Heart left ventricle (tissue), 16 donors: ENCODE results near the gene HAUS2. TPM values are rescaled to one million over a fixed set of nuclear protein-coding genes. Genes with fewer than 3 reads are reported as not detected.

ENCODE experiments used
- ATAC-seq, 4 donors: fragments of 200-7000 bp; cut with Tn5 transposase; one replicate each; pipeline ENCODE4 v1.9.1; 2020 to 2022; ENCODE audit warnings: moderate library complexity in 4 of 4, mild to moderate bottlenecking in 3 of 4, moderate number of reproducible peaks in 1 of 4
- DNase-seq, 5 donors: peaks; one replicate each; pipeline ENCODE4 v3.0.0-alpha.2; 2020
- H3K27ac ChIP-seq, 12 donors: fragments of 200-600 bp; sonication (generic) in 4 of 12; one replicate each; pipeline versions ENCODE4 v1.5.0 to v1.8.0; 2016 to 2022; ENCODE audit warnings: mild to moderate bottlenecking in 2 of 12
- H3K27me3 ChIP-seq, 9 donors: fragments of 200-600 bp; sonication (generic) in 2 of 9; one replicate each; pipeline versions ENCODE4 v1.5.1 to v1.8.0; 2016 to 2022; ENCODE audit warnings: mild to moderate bottlenecking in 3 of 9
- H3K36me3 ChIP-seq, 9 donors: fragments of 200-600 bp; sonication (generic) in 2 of 9; one replicate each; pipeline versions ENCODE4 v1.5.0 to v1.8.0; 2018 to 2022; ENCODE audit warnings: mild to moderate bottlenecking in 2 of 9
- H3K4me1 ChIP-seq, 12 donors: fragments of 200-600 bp; sonication (generic) in 4 of 12; one replicate each; pipeline versions ENCODE4 v1.5.0 to v1.8.0; 2016 to 2022; ENCODE audit warnings: mild to moderate bottlenecking in 3 of 12
- H3K4me3 ChIP-seq, 12 donors: fragments of 200-600 bp; sonication (generic) in 4 of 12; one replicate each; pipeline versions ENCODE4 v1.5.0 to v1.8.0; 2017 to 2022; ENCODE audit warnings: mild to moderate bottlenecking in 9 of 12, moderate library complexity in 4 of 12
- H3K9me3 ChIP-seq, 12 donors: fragments of 200-600 bp; sonication (generic) in 4 of 12; one replicate each; pipeline versions ENCODE4 v1.5.0 to v1.8.0; 2016 to 2022; ENCODE audit warnings: mild to moderate bottlenecking in 1 of 12
- POLR2A ChIP-seq, 2 donors: fragments of 450-650 bp; IDR thresholded peaks; one replicate each; pipeline ENCODE4 v1.6.1; 2017; ENCODE audit warnings: antibody characterized with exemption in 2 of 2, mild to moderate bottlenecking in 2 of 2, moderate library complexity in 2 of 2
- WGBS, 4 donors: extraction: QIAGEN DNeasy Blood & Tissue Kit in 2 of 4; methylation state at CpG; one replicate each; pipeline versions ENCODE4 v1.1.5 to v1.1.7; 2013 to 2018; 5-methylcytosine and 5-hydroxymethylcytosine counted together
- intact Hi-C, 10 donors: fragments of 100-400 bp; cut with DNase I; formaldehyde crosslinking; loops; one replicate each; pipeline versions ENCODE4 v1.11.1 to v1.14.2; 2022
- polyA plus RNA-seq, 2 donors: library from polyadenylated mRNA; stranded (reverse); fragments of 200-250 nt; gene quantifications; one replicate each; pipeline ENCODE4 v1.2.3, GENCODE V29; 2013
- total RNA-seq, 9 donors: library from RNA; depleted of rRNA in 2 of 9; stranded (reverse); fragments of >200 nt in 2 of 9; fragmentation: NEBNext Ultra II Directional in 3 of 9; extraction: Animal tissue kit (Norgen Biotek cat#: 25700) in 3 of 9; gene quantifications; one replicate each; pipeline versions ENCODE4 v1.1.0 to v1.2.4, GENCODE V29; 2016 to 2023
- TF ChIP-seq, protein P1 (sequence below), 12 donors: fragments of 200-600 bp; sonication (generic) in 4 of 12; IDR thresholded peaks; one replicate each; pipeline versions ENCODE4 v1.5.0 to v1.8.0; 2018 to 2022; ENCODE audit warnings: antibody characterized with exemption in 12 of 12, mild to moderate bottlenecking in 5 of 12
- donor health status: ischemic (EF 13 %, LVEDD 7.1; RV severe dilation, severe dysfunction).
- donor health status: healthy with polysubstance abuse.
- donor health status: DM: no; HTN: yes; CAD: no.
- donor health status: DM: no; HTN: no; CAD: no.
- donor health status: ischemic (EF 25% LVEDD 6.9; RV normal size, moderate dysfunction).
- donor health status: ischemic (EF 25% LVEDD 5.7; RV mildly dilated, moderate dysfunction).
- donor health status: healthy.
- donor health status: DM: yes; HTN: yes; CAD: no.
- donor health status: ischemic (EF 35%, LVEDD 5.7; RV mildly dilated, moderate dysfunction).
- donor health status: nonischemic (EF 11% LVEDD 7.7; RV severe dilation, severe dysfunction).
- donor health status: DM: yes; HTN: yes; CAD: no.
- donor health status: PGD.
- donor health status: ischemic (EF 29% LVEDD 5.4; RV normal size, mild dysfunction).
- donor health status: nonischemic (EF 23%, LVEDD 6.1; RV moderate dilation, normal function).

Gene HAUS2
- total and polyA plus RNA-seq, 11 donors = 8.6 to 27.8 (median 13.7) TPM

- ATAC-seq (peak; percentile 96 to 98 (median 97)), DNase-seq (peak; percentile 98 to 99 (median 99))
- TF ChIP-seq POLR2A (IDR thresholded peaks at IDR 0.05) = peak in 1 of 2 donors; percentile 80
- TF ChIP-seq, protein P1, sequence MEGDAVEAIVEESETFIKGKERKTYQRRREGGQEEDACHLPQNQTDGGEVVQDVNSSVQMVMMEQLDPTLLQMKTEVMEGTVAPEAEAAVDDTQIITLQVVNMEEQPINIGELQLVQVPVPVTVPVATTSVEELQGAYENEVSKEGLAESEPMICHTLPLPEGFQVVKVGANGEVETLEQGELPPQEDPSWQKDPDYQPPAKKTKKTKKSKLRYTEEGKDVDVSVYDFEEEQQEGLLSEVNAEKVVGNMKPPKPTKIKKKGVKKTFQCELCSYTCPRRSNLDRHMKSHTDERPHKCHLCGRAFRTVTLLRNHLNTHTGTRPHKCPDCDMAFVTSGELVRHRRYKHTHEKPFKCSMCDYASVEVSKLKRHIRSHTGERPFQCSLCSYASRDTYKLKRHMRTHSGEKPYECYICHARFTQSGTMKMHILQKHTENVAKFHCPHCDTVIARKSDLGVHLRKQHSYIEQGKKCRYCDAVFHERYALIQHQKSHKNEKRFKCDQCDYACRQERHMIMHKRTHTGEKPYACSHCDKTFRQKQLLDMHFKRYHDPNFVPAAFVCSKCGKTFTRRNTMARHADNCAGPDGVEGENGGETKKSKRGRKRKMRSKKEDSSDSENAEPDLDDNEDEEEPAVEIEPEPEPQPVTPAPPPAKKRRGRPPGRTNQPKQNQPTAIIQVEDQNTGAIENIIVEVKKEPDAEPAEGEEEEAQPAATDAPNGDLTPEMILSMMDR (IDR thresholded peaks at IDR 0.05) = peak in 2 of 12 donors; percentile 5 to 37
- WGBS, 4 donors = 0 to 2% (median 1%) methylated on average over 39 to 95 of the region's 95 CpGs
- H3K27me3 ChIP-seq = no peaks in the 10 kb centered on the region
- H3K4me1 ChIP-seq = peaks cover 0 to 50% (median 26%) of the 10 kb centered on the region in 12 donors
- no peaks in the 10 kb centered on the region for H3K36me3 ChIP-seq
- H3K9me3 ChIP-seq = no peaks in the 10 kb centered on the region
- H3K27ac ChIP-seq = peak within 1 kb of the TSS; percentile 83 to 96 (median 90)
- peak within 1 kb of the TSS; percentile 63 to 98 (median 86) for H3K4me3 ChIP-seq
- intact Hi-C loops = loop anchor here in 5 of 10 donors (5.0 to 10.0 kb wide), 5 partner anchors 69 to 303 kb away; partner anchors contain the start of genes GANC (in 1 of the 5) and TMEM87A (in 1 of the 5)
Measured at GRCh38 chr15:42575188-42576039, 26.8 kb downstream of the HAUS2 start, which contains the start of gene STARD9. Gene STARD9, plus strand, starts transcription at chr15:42575606. Its CDS starts 110 bp downstream, at chr15:42575716.

DNA sequence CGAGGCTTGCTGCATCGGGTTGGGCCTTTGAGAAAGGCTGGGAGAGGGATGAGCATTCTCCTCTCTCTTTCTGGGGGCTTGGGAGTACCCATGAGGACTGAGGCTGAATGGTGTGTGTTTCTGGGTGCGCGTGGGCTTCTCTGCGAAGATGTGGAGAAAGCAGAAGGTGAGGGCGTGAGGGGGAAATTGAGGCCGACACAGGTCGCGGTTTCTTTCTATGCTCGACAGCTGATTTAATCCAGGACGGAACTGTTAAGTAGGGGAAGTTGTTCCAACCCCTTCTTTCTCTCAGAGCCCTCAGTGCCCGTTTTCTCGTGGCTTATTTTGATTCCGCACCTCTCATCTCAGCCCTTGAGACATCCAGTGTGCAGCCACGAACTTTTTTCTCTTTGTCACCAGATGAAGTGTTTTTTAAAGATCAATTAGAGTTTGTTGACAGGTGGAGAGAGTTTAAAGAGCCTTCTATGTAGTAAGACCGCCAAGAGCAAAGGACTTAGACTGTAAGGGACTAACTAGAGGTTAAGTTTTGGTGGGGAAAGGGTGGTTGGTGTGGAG lies 27.5 kb downstream of the HAUS2 start:
- no peaks in the 10 kb centered on the region for H3K27me3 ChIP-seq
- ATAC-seq (no peak), DNase-seq (no peak)
- intact Hi-C loops = loop anchor here in 5 of 10 donors (5.0 to 10.0 kb wide), 5 partner anchors 69 to 304 kb away; partner anchors contain the start of genes GANC (in 1 of the 5) and TMEM87A (in 1 of the 5)
- peak overlapping the region; percentile 83 to 96 (median 90) for H3K27ac ChIP-seq
- peak overlapping the region; percentile 63 to 98 (median 86) for H3K4me3 ChIP-seq
- H3K36me3 ChIP-seq = no peaks in the 10 kb centered on the region
- no peak for TF ChIP-seq POLR2A (IDR thresholded peaks at IDR 0.05)
- TF ChIP-seq, protein P1 (IDR thresholded peaks at IDR 0.05) = no peak
- no peaks in the 10 kb centered on the region for H3K9me3 ChIP-seq
- 4 to 10% (median 6%) methylated on average over 14 to 16 of the region's 16 CpGs for WGBS, 4 donors
- peaks cover 0 to 57% (median 30%) of the 10 kb centered on the region in 12 donors for H3K4me1 ChIP-seq

GRCh38 chr15:42576776-42577175 lies 28.1 kb downstream of the HAUS2 start:
- peak overlapping the region in 8 of 12 donors; percentile 68 to 95 (median 86) for H3K4me3 ChIP-seq
- intact Hi-C loops = loop anchor here in 5 of 10 donors (5.0 to 10.0 kb wide), 5 partner anchors 68 to 304 kb away; partner anchors contain the start of genes GANC (in 1 of the 5) and TMEM87A (in 1 of the 5)
- no peaks in the 10 kb centered on the region for H3K9me3 ChIP-seq
- no peak for TF ChIP-seq POLR2A (IDR thresholded peaks at IDR 0.05)
- TF ChIP-seq, protein P1 (IDR thresholded peaks at IDR 0.05) = no peak
- no peaks in the 10 kb centered on the region for H3K27me3 ChIP-seq
- ATAC-seq (no peak), DNase-seq (no peak)
- H3K4me1 ChIP-seq = peaks cover 3 to 62% (median 34%) of the 10 kb centered on the region in 12 donors
- H3K36me3 ChIP-seq = no peaks in the 10 kb centered on the region
- WGBS, 4 donors = 69 to 74% (median 73%) methylated on average over 1 of the region's 1 CpG
- peak overlapping the region in 3 of 12 donors; percentile 8 to 95 (median 65) for H3K27ac ChIP-seq
